ENCODE measurements around the gene PLIN5.
A peak's percentile ranks its signal among the peaks of the same experiment; 100 is the strongest.

Gene PLIN5

DNA sequence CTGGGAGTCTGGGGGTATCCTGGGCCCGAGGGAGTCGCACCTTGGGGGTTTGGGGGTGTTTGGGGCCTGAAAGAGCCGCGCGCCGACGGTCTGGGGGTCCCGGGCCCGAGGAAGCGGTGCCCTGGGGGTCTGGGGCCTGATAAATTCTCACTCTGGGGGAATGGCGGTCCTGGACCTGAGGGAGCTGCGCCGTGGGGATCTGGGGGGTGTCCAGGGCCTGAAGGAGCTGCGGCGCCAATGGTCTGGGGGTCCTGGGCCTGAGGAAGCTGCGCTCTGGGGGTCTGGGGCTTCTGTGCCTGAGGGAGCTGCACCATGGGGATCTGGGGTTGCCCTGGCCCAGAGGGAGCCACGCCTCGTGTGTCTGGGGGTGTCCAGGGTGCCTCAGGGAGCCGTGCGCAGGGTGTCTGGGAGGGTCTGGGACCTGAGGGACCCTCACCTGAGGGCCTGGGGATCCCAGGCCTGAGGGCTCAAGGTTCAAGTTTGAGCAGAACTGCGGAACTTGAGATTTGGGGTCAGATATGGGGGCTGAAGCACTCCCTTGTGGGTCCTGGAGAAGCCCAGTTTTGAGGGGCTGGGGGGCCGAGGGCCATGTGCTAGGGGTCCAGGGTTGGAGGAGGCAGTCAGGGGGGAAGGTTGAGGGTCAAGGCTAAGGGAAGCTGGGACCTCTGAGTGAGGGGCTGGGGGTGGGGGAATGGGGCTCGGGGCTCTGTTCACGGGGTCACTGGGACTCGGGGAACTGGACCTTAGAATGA is 61.8 kb downstream of the PLIN5 start:
- ATAC-seq (replicated peaks): no peak
- Mint-ChIP-seq H3K27me3 (no peaks in the 10 kb centered on the region), H3K9me3 (no peaks in the 10 kb centered on the region), H3K4me3 (peak overlapping the region in 1 of 2 donors; percentile 89), H3K4me1 (peaks cover 19 to 22% of the 10 kb centered on the region in 2 donors), H3K36me3 (peaks cover 5 to 17% of the 10 kb centered on the region in 2 donors), H3K27ac (peak overlapping the region; percentile 73)
- DNase-seq: no peak

All from stimulated activated naive B cell treated with anti-CD40 and anti-IgM and Interleukin-4, amounts not matched to agents 10 μg/mL and 1 μg/mL and 100 μg/mL, for 72 hours (primary cell).